Measurements from ENCODE around the gene ITM2C.

ITM2C gene

GRCh38 chr2:230908595-230909191, 44.0 kb downstream of the ITM2C start:
- FAIRE-seq = no peak

GRCh38 chr2:230909841-230910545, 45.3 kb downstream of the ITM2C start:
- no peak for FAIRE-seq

- FAIRE-seq = no peak
Observed at GRCh38 chr2:230910546-230911177, 45.9 kb downstream of the ITM2C start.

GRCh38 chr2:230912046-230912445, 47.3 kb downstream of the ITM2C start:
- FAIRE-seq = no peak

GRCh38 chr2:230912724-230913123, 48.0 kb downstream of the ITM2C start:
- no peak for FAIRE-seq

- no peak for FAIRE-seq
Observed at GRCh38 chr2:230913406-230914143, 48.8 kb downstream of the ITM2C start.

- FAIRE-seq = no peak
Observed at GRCh38 chr2:230914886-230915285, 50.1 kb downstream of the ITM2C start.

- no peak for FAIRE-seq
Observed at GRCh38 chr2:230915319-230915718, 50.6 kb downstream of the ITM2C start.

GRCh38 chr2:230916218-230916617, 51.5 kb downstream of the ITM2C start:
- FAIRE-seq = no peak

- FAIRE-seq = no peak
Observed at GRCh38 chr2:230919240-230919639, 54.5 kb downstream of the ITM2C start.

- FAIRE-seq = no peak
Observed at GRCh38 chr2:230919681-230920080, 54.9 kb downstream of the ITM2C start.

GRCh38 chr2:230920167-230920566, 55.4 kb downstream of the ITM2C start:
- FAIRE-seq = no peak

GRCh38 chr2:230921806-230922595, 57.3 kb downstream of the ITM2C start:
- FAIRE-seq = no peak

- no peak for FAIRE-seq
Observed at GRCh38 chr2:230922951-230923717, 58.4 kb downstream of the ITM2C start.

- no peak for FAIRE-seq
Observed at GRCh38 chr2:230924092-230924469, 59.3 kb downstream of the ITM2C start.

GRCh38 chr2:230924470-230925341, 60.0 kb downstream of the ITM2C start, which contains the start of gene GPR55:
Gene GPR55 (minus strand): TSS chr2:230925242. CDS start chr2:230910962, 14,280 bp downstream.
- no peak for FAIRE-seq

GRCh38 chr2:230925443-230925878, 60.7 kb downstream of the ITM2C start:
- FAIRE-seq = no peak

GRCh38 chr2:230925879-230926765, 61.4 kb downstream of the ITM2C start:
- no peak for FAIRE-seq

- no peak for FAIRE-seq
Observed at GRCh38 chr2:230927711-230928341, 63.1 kb downstream of the ITM2C start.
